Omental fat pad (tissue), 4 donors: ENCODE data around the gene FGGY. TPM values are rescaled to one million over a fixed set of nuclear protein-coding genes. Genes with fewer than 3 reads are reported as not detected.

Experiments used
- ATAC-seq: fragments of 150-250 bp; one replicate; pipeline ENCODE4 v1.9.1; 2016; ENCODE audit warnings: mild to moderate bottlenecking, moderate library complexity; ENCODE audit not compliant: low FRiP score
- DNase-seq: peaks from one replicate; pipeline ENCODE4 v3.0.0-alpha.2; 2019; ENCODE audit warnings: low spot score
- total RNA-seq, 4 donors: library from RNA; depleted of rRNA; stranded (reverse); fragments of >200 nt; gene quantifications; one replicate each; pipeline ENCODE4 v1.1.0, GENCODE V29; 2016
- TF ChIP-seq, protein P1 (sequence below), 3 donors: fragments of 450-650 bp; IDR thresholded peaks; one replicate each; pipeline ENCODE4 v1.5.1; 2016 to 2017; ENCODE audit warnings: antibody characterized with exemption in 3 of 3, mild to moderate bottlenecking in 3 of 3, moderate library complexity in 2 of 3

FGGY gene
- total RNA-seq, 4 donors from 2014 or later, result 4.9 to 20.6 (median 10.7) TPM

DNA sequence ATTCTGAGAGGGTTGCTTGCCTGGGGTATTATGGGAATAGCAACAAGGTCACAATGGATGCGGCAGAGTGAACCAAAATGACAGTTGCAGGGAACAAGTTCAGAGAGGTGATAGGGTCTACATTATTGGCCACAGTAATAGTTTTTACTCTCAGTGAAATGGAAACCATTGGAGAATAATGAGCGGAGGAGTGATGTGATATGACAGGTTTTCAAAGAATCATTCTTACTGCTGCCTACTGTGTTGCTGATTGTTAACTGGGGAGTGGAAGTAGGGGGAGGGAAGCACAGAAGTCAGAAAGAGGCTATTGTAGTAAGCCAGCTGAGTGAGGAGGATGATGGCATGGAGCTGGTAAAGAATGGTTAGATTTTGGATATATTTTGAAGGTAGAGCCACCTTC is 322.7 kb downstream of the FGGY start:
- no peak for ATAC-seq
- TF ChIP-seq, protein P1, sequence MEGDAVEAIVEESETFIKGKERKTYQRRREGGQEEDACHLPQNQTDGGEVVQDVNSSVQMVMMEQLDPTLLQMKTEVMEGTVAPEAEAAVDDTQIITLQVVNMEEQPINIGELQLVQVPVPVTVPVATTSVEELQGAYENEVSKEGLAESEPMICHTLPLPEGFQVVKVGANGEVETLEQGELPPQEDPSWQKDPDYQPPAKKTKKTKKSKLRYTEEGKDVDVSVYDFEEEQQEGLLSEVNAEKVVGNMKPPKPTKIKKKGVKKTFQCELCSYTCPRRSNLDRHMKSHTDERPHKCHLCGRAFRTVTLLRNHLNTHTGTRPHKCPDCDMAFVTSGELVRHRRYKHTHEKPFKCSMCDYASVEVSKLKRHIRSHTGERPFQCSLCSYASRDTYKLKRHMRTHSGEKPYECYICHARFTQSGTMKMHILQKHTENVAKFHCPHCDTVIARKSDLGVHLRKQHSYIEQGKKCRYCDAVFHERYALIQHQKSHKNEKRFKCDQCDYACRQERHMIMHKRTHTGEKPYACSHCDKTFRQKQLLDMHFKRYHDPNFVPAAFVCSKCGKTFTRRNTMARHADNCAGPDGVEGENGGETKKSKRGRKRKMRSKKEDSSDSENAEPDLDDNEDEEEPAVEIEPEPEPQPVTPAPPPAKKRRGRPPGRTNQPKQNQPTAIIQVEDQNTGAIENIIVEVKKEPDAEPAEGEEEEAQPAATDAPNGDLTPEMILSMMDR (IDR thresholded peaks at IDR 0.05), result no peak

DNA sequence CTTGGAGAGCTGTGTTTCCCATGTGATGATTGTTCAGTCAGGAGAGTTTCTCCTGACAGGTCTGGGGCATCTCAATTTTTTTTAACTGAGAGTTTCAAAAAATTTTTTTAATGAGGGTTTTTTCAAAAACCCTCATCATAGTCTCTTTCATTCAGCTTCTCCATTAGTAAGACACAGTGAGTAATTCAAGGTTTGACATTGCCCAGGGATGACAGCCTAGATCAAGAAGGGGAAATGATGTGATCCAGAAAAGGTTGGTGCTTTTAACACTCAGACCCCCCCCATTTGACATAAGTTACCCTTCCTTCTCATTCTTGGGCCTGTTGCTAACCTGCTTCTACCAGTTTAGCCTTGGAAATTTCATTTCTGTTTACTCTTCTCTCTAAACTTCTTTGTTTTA is 328.5 kb downstream of the FGGY start:
- TF ChIP-seq, protein P1 (IDR thresholded peaks at IDR 0.05), result no peak
- DNase-seq, result no peak
- no peak for ATAC-seq

More for the DNA sequence above, 322.7 kb downstream of the FGGY start:
- no peak for DNase-seq

DNA sequence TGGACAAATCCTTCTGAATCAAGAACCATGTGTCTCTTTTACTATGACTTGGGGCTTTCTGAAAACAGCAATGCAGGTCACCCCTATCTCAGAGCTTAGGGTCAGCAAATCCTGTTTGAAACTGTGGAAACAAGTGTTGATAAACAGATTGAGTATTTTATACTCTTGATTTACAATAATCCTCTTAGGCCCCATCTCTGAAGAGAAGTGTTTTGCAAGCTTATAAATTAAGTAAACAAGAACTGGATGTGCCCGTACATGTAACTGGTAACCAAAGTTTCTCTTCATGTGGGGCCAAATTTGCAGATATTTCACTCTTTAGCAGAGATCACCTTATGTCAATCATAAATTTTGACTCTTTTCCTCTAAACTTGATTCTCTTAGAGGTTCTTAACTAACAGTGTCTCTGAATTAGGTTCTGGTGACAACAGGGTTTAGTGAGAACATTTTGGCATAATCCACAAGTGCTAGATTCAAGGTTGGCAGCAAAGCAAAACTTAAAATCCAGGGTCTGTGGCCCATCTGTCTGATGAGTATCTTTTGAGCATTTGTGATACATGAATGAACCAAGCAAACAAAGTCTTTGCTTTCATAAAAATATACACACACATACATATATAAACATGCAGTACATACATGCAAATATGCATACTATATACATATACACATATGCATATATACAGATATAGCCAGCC is 334.8 kb downstream of the FGGY start:
- ATAC-seq, result no peak
- TF ChIP-seq, protein P1 (IDR thresholded peaks at IDR 0.05), result no peak
- DNase-seq, result no peak

GRCh38 chr1:59635097-59635496 is 338.2 kb downstream of the FGGY start:
- DNase-seq, result no peak

GRCh38 chr1:59638231-59638711 is 341.4 kb downstream of the FGGY start:
- TF ChIP-seq, protein P1 (IDR thresholded peaks at IDR 0.05), result no peak
- ATAC-seq, result peak; percentile 66
- no peak for DNase-seq

More at GRCh38 chr1:59635097-59635496, 338.2 kb downstream of the FGGY start:
- TF ChIP-seq, protein P1 (IDR thresholded peaks at IDR 0.05), result no peak
- ATAC-seq, result no peak

DNA sequence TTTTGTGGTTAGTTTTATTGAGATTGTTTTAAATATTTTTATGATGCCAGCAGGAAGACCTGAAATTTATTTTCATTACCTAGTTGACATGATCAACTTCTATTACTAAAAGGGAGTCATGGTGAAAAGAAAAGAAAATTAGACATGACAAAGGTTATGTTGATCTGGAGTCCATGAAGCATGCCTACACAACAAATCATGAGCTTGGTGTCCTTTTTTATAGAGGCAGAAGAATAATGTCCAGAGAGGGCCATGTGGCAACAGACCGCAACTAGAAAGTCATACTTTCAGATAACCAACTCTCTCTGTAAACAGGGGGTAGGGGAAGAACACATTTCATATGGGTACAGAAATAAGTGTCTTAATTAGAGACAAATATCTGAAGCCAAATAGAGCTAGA is 342.4 kb downstream of the FGGY start:
- DNase-seq (no peak), ATAC-seq (no peak)
- TF ChIP-seq, protein P1 (IDR thresholded peaks at IDR 0.05), result no peak

DNA sequence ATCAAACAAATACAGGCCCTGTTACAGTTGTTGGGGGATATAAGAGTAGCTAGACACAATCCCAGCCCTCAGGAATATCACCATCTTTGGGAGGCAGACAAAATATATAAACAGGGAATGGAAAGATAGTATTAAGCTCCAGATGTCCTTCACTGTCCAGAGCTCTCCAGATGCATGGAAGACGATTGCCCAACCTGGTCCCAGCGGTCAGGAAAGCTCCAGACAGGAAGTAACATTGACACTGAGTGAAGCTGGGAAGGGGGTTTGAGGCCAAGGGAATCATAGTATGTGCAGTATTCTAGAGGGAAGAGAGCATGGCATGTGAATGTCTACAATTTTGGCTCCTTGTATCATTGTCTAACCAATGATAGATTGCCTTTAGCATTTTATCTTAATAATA is 344.0 kb downstream of the FGGY start:
- TF ChIP-seq, protein P1 (IDR thresholded peaks at IDR 0.05), result no peak
- DNase-seq, result no peak
- no peak for ATAC-seq
